Measurements from ENCODE around the gene DKK3.

Gene DKK3

DNA sequence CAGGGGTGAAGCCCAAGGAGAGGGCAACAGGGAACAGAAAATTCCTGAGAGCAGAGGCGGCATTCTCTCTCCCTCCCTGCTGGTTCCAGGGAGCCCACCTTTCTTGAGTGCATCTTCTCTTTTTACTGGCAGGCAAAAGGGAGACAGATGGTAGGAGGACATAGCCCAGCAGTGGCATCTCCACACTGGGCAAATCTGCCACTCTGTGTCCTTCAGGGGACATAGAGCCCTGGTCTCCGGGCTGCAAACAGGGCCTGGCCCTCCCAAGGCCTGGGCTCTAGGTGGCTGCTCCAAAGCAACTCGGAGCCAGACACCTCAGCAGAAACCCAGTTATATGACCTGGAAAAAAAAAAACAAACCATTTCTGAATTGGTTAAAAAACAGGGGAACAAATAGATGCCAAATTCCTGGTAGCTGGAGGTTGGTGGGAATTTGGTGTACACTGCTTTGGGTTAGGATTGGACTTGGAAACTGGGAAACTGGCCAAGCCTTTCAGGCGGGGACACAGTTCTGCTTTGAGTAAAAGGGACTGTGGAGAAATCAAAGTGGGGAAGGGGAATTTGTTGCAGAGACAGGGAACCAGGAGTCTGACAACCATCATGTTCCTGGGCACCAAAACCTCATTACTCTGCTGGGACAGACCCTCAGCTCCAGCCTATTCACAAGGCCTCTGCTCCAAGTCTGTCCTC is 23.6 kb upstream of the DKK3 start:
- TF ChIP-seq, protein P1, sequence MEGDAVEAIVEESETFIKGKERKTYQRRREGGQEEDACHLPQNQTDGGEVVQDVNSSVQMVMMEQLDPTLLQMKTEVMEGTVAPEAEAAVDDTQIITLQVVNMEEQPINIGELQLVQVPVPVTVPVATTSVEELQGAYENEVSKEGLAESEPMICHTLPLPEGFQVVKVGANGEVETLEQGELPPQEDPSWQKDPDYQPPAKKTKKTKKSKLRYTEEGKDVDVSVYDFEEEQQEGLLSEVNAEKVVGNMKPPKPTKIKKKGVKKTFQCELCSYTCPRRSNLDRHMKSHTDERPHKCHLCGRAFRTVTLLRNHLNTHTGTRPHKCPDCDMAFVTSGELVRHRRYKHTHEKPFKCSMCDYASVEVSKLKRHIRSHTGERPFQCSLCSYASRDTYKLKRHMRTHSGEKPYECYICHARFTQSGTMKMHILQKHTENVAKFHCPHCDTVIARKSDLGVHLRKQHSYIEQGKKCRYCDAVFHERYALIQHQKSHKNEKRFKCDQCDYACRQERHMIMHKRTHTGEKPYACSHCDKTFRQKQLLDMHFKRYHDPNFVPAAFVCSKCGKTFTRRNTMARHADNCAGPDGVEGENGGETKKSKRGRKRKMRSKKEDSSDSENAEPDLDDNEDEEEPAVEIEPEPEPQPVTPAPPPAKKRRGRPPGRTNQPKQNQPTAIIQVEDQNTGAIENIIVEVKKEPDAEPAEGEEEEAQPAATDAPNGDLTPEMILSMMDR (IDR thresholded peaks at IDR 0.05; ENCODE audit: insufficient read depth, low read length, missing control alignments): no peak
- CTCF ChIA-PET: no interaction called here
- H3K4me3 ChIP-seq (ENCODE audit: low read depth, low read length): no peak overlapping the region
- no peak for DNase-seq (ENCODE audit: low read depth, low spot score)
- POLR2A ChIA-PET: no interaction called here

DNA sequence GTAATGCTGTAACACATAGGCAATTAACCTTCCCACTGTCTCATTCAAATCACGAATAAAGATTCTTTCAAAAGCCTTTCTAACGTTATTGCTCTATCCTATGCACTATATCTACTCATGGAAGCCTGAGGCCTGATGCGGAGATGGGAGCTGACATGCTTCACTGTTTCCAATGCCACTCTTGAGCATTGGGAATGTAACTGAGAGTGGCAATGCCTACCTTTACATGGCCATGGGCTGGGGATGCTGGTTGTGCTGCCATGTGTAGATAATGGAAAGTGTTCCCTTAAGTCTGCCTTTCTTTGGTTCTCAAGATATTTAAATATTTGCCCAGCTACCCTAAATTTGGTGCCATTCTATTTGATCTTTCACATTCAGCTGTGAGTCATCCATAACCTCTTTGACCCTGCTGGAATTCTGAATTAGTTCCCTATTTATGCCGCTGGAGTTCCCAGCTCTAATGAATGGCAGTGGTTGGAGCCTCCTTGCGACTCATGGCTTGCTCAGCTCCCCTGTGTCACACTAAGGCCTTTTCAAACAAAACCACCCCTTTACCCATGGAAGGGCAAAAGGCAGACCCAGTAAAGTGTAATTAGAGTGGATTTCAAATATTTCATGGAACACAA is 21.4 kb upstream of the DKK3 start:
- no peak for DNase-seq (ENCODE audit: low read depth, low spot score)
- ChIA-PET CTCF (interaction anchor here (1.0 to 1.1 kb wide), 2 partner anchors 14 to 98 kb away, joined by 4 read pairs; no protein-coding TSS in a partner anchor), POLR2A (no interaction called here)
- H3K4me3 ChIP-seq (ENCODE audit: low read depth, low read length): no peak overlapping the region
- TF ChIP-seq, protein P1 (IDR thresholded peaks at IDR 0.05; ENCODE audit: insufficient read depth, low read length, missing control alignments): no peak

DNA sequence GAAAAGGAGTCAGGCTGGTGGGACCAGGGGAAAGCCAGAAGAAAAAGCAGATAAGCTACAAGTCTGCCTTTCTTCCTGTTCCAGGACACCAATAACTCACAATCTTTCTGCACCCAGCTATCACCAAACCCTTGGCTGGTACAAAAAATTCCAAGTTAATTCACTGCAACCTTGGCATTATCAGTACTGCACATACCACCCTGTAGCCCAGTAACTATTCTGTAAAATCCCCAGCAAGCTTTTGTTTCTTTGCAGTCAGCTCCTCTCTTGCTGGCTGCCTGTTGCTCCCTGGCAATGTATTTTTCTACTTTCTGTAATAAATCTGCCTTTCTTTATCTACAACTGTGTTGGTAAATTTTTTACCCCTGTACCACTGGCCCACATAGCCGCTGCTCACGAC is 20.7 kb upstream of the DKK3 start:
- TF ChIP-seq, protein P1 (IDR thresholded peaks at IDR 0.05; ENCODE audit: insufficient read depth, low read length, missing control alignments): no peak
- CTCF ChIA-PET: interaction anchor here (1.1 kb wide), 1 partner anchor 15 kb away, joined by 4 read pairs; no protein-coding TSS in a partner anchor
- H3K4me3 ChIP-seq (ENCODE audit: low read depth, low read length): no peak overlapping the region
- no peak for DNase-seq (ENCODE audit: low read depth, low spot score)
- POLR2A ChIA-PET: no interaction called here

DNA sequence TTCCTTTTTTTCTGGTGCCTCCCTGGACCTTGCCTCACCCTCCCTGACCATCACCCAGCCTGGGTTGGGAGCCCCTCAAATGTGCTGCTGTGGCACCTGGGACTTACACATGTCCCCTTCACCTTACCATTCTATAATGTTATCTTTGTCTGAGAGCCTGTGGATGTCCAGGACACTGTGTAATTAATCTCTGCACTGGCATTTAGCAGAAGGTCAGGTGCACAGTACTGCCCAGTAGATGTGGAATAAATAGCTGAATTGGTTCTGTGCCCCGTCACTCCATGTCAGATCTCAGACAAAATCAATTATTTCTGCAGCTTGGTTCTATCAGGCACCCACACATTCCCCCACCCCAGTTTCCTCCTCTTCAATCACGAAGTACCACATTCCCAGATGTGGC is 19.9 kb upstream of the DKK3 start:
- no peak for DNase-seq (ENCODE audit: low read depth, low spot score)
- ChIA-PET CTCF (interaction anchor here (1.1 to 1.4 kb wide), 3 partner anchors 9 to 53 kb away, joined by 3 to 5 read pairs (median 4); no protein-coding TSS in a partner anchor), POLR2A (no interaction called here)
- H3K4me3 ChIP-seq (ENCODE audit: low read depth, low read length): no peak overlapping the region
- TF ChIP-seq, protein P1 (IDR thresholded peaks at IDR 0.05; ENCODE audit: insufficient read depth, low read length, missing control alignments): no peak

DNA sequence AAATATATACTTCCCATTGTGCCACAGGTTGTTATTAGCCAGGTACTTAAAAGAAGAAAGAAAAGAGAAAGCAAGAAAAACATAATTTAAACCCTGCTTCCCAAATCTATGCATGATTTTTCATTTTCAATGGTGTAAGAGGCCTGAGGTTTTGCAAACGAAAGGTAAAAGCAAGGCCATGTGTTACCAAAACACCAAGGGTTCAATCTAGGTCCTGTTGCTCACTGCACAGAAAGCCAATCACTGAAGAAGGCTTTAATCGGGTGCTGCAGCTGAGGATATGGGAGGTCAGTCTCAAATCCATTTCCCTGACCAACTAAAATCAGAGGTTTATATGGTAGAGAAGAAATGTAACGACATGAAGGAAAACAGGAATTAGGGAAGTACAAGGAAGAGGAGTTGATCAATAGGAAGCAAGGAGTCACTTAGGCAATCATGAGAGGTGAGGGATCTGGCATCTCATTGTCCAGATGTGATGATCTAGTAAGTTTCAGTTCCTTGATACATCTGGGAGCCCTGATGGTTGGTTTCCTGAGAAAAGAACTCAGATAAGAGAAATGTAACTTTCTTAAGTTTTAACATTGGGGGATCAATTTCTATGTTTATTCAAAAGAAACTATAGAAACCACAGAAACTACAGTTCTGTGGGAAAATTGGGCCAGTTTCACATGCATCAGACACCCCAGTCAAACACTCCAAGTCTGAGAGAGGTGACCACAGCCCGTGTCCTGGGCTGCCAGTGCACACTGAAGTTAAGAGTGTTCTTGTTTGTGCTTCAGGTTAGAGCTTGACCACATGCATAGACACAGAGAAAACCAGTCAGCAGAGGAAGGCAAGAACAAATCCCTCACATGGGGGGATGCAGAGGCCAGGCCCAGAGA is 18.1 kb upstream of the DKK3 start:
- no peak for DNase-seq (ENCODE audit: low read depth, low spot score)
- TF ChIP-seq, protein P1 (IDR thresholded peaks at IDR 0.05; ENCODE audit: insufficient read depth, low read length, missing control alignments): no peak
- POLR2A ChIA-PET: no interaction called here
- no peak overlapping the region for H3K4me3 ChIP-seq (ENCODE audit: low read depth, low read length)
- CTCF ChIA-PET: interaction anchor here (1.4 to 1.5 kb wide), 2 partner anchors 8 to 255 kb away, joined by 4 to 5 read pairs; no protein-coding TSS in a partner anchor

Data from AG04449 (cell line).